ENCODE results near the gene KRTAP4-16.
"Not testable (repeated sequence)": the region's sequence is repeated elsewhere in the genome, so short reads cannot be mapped to it uniquely, and the experiment has no call there.

The KRTAP4-16 gene

GRCh38 chr17:41101586-41102259 is at the start of gene KRTAP4-16:
Gene KRTAP4-16, minus strand, starts transcription at chr17:41102209. Its CDS starts 0 bp downstream, at chr17:41102209.
- Histone ChIP-seq H3K4me1 (ENCODE audit: control insufficient read depth, insufficient read depth, low read length) (no peaks in the 10 kb centered on the region), H3K9ac (ENCODE audit: low read depth, low read length) (no peak within 1 kb of the TSS), H3K36me3 (ENCODE audit: control insufficient read depth, insufficient read depth, low read length) (no peaks in the 10 kb centered on the region)

DNA sequence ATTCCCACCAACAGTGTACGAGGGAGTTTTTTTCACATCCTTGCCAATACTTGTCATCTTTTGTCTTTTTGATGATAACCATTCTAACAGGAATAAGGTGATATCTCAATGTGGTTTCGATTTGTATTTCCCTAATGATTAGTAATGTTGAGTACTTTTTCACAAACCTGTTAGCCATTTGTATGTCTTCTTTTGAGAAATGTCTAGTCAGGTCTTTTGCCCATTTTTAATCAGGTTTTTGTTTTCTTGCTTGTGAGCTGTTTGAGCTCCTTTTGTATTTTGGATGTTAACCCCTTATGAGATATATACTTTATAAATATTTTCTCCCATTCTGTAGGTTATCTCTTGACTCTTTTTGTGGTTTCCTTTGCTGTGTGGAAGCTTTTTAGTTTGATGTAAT is 49.5 kb upstream of the KRTAP4-16 start:
- Histone ChIP-seq H3K27me3 (ENCODE audit: control insufficient read depth, insufficient read depth, low read length) (no peaks in the 10 kb centered on the region), H3K9ac (ENCODE audit: low read depth, low read length) (no peak overlapping the region), H3K4me3 (ENCODE audit: low read depth, low read length) (no peak overlapping the region), H3K36me3 (ENCODE audit: control insufficient read depth, insufficient read depth, low read length) (no peaks in the 10 kb centered on the region), H3K9me3 (ENCODE audit: control insufficient read depth, insufficient read depth, low read length) (no peaks in the 10 kb centered on the region), H3K4me1 (ENCODE audit: control insufficient read depth, insufficient read depth, low read length) (no peaks in the 10 kb centered on the region)

More at GRCh38 chr17:41101586-41102259, at the start of gene KRTAP4-16:
- Histone ChIP-seq H3K9me3 (ENCODE audit: control insufficient read depth, insufficient read depth, low read length) (no peaks in the 10 kb centered on the region), H3K27me3 (ENCODE audit: control insufficient read depth, insufficient read depth, low read length) (no peaks in the 10 kb centered on the region), H3K4me3 (ENCODE audit: low read depth, low read length) (no peak within 1 kb of the TSS)

DNA sequence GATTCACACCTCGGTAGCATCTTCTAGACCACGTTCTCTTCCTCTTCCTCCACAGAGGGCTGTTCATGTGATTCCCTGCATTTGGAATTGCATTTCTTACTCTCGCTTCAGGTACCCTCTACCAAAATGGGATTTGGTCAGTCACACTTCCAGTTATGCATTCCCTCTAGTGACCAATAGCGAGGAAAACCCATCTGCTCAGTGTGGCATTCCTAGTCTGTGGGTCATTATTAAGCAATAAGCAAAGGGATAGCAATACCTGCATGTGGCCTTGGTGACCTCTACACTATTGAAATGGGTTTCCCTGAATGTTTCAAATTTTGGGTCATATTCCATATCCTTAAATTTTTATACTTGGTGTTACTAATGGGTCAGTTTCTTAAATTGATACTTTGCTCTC is 48.0 kb upstream of the KRTAP4-16 start:
- Histone ChIP-seq H3K36me3 (ENCODE audit: control insufficient read depth, insufficient read depth, low read length) (no peaks in the 10 kb centered on the region), H3K9me3 (ENCODE audit: control insufficient read depth, insufficient read depth, low read length) (no peaks in the 10 kb centered on the region), H3K9ac (ENCODE audit: low read depth, low read length) (no peak overlapping the region)

DNA sequence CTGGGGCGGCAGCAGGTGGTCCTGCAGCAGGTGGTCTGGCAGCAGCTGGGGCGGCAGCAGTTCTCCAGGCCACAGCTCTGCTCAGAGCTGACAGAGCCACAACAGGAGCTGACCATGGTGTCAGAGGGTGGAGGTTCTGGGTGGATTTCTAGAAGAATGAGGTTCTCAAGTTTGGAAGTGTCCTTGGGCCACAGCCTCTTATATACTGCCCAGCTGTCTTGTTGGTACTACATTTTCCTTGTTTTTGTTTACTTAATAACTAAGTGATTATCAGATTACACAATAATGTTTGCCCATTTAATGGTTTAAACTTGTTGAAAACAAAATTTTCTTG is 47.6 kb upstream of the KRTAP4-16 start, which contains the start of gene KRTAP4-5:
Gene KRTAP4-5, minus strand, starts transcription at position 174 of the 334 bp plus-strand sequence. Its CDS starts 58 bp downstream, at position 116.
- H3K36me3 ChIP-seq (ENCODE audit: control insufficient read depth, insufficient read depth, low read length) = no peaks in the 10 kb centered on the region
- no peaks in the 10 kb centered on the region for H3K4me1 ChIP-seq (ENCODE audit: control insufficient read depth, insufficient read depth, low read length)
- no peaks in the 10 kb centered on the region for H3K27me3 ChIP-seq (ENCODE audit: control insufficient read depth, insufficient read depth, low read length)
- H3K4me3 ChIP-seq (ENCODE audit: low read depth, low read length) = no peak within 1 kb of the TSS
- H3K9ac ChIP-seq (ENCODE audit: low read depth, low read length) = no peak within 1 kb of the TSS
- no peaks in the 10 kb centered on the region for H3K9me3 ChIP-seq (ENCODE audit: control insufficient read depth, insufficient read depth, low read length)

More for the DNA sequence above, 48.0 kb upstream of the KRTAP4-16 start:
- H3K4me1 ChIP-seq (ENCODE audit: control insufficient read depth, insufficient read depth, low read length) = no peaks in the 10 kb centered on the region
- H3K4me3 ChIP-seq (ENCODE audit: low read depth, low read length) = no peak overlapping the region
- H3K27me3 ChIP-seq (ENCODE audit: control insufficient read depth, insufficient read depth, low read length) = no peaks in the 10 kb centered on the region

GRCh38 chr17:41148971-41149651 is 47.1 kb upstream of the KRTAP4-16 start:
- H3K9ac ChIP-seq (ENCODE audit: low read depth, low read length); H3K9me3 ChIP-seq (ENCODE audit: control insufficient read depth, insufficient read depth, low read length); H3K36me3 ChIP-seq (ENCODE audit: control insufficient read depth, insufficient read depth, low read length); H3K27me3 ChIP-seq (ENCODE audit: control insufficient read depth, insufficient read depth, low read length); H3K4me1 ChIP-seq (ENCODE audit: control insufficient read depth, insufficient read depth, low read length); H3K4me3 ChIP-seq (ENCODE audit: low read depth, low read length): not testable (repeated sequence)

GRCh38 chr17:41147531-41148204 is 45.7 kb upstream of the KRTAP4-16 start:
- Histone ChIP-seq H3K9ac (ENCODE audit: low read depth, low read length) (no peak overlapping the region), H3K27me3 (ENCODE audit: control insufficient read depth, insufficient read depth, low read length) (no peaks in the 10 kb centered on the region), H3K36me3 (ENCODE audit: control insufficient read depth, insufficient read depth, low read length) (no peaks in the 10 kb centered on the region), H3K4me1 (ENCODE audit: control insufficient read depth, insufficient read depth, low read length) (no peaks in the 10 kb centered on the region), H3K4me3 (ENCODE audit: low read depth, low read length) (no peak overlapping the region), H3K9me3 (ENCODE audit: control insufficient read depth, insufficient read depth, low read length) (no peaks in the 10 kb centered on the region)

DNA sequence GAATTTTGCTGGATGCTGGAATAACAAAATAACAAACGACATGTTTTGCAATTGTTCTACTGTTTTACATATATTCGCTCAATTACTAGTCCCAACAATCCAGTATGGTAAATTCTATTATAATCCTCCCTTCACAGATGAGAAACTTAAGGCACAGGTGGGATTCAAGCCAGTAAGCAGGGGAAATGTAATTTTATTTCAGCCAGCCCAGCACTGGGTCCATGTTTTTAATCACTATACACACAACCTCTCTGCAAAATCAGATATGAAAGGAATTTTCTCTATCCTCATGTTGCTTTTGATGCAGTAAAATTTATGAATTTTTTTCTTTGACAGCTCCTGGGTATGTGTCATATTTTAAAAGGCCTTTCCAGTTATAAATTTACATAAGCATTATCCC is 43.3 kb upstream of the KRTAP4-16 start:
- Histone ChIP-seq H3K9ac (ENCODE audit: low read depth, low read length) (no peak overlapping the region), H3K27me3 (ENCODE audit: control insufficient read depth, insufficient read depth, low read length) (no peaks in the 10 kb centered on the region), H3K4me3 (ENCODE audit: low read depth, low read length) (no peak overlapping the region), H3K36me3 (ENCODE audit: control insufficient read depth, insufficient read depth, low read length) (no peaks in the 10 kb centered on the region), H3K9me3 (ENCODE audit: control insufficient read depth, insufficient read depth, low read length) (no peaks in the 10 kb centered on the region), H3K4me1 (ENCODE audit: control insufficient read depth, insufficient read depth, low read length) (no peaks in the 10 kb centered on the region)

DNA sequence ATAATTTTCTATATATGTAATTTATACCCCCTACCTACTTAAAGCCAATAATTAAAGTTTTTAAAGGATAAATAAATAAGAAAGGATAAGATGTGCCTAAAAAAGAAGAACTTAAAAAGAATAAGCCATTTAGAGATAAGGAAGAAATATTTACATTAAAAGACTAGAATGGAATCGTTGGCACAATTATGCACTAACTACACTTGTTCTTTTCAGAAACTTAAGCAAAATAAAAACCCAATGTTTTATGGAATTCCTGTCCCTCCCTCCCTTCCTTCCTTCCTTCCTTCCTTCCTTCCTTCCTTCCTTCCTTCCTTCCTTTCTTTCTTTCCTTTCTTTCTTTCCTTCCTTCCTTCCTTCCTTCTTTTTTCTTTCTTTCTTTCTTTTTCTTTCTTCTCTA is 42.8 kb upstream of the KRTAP4-16 start:
- Histone ChIP-seq H3K4me1 (ENCODE audit: control insufficient read depth, insufficient read depth, low read length) (no peaks in the 10 kb centered on the region), H3K36me3 (ENCODE audit: control insufficient read depth, insufficient read depth, low read length) (no peaks in the 10 kb centered on the region), H3K9ac (ENCODE audit: low read depth, low read length) (no peak overlapping the region), H3K4me3 (ENCODE audit: low read depth, low read length) (no peak overlapping the region), H3K9me3 (ENCODE audit: control insufficient read depth, insufficient read depth, low read length) (no peaks in the 10 kb centered on the region), H3K27me3 (ENCODE audit: control insufficient read depth, insufficient read depth, low read length) (no peaks in the 10 kb centered on the region)

GRCh38 chr17:41141361-41141760 is 39.4 kb upstream of the KRTAP4-16 start:
- Histone ChIP-seq H3K9ac (ENCODE audit: low read depth, low read length) (no peak overlapping the region), H3K27me3 (ENCODE audit: control insufficient read depth, insufficient read depth, low read length) (no peaks in the 10 kb centered on the region), H3K4me1 (ENCODE audit: control insufficient read depth, insufficient read depth, low read length) (no peaks in the 10 kb centered on the region), H3K9me3 (ENCODE audit: control insufficient read depth, insufficient read depth, low read length) (no peaks in the 10 kb centered on the region), H3K36me3 (ENCODE audit: control insufficient read depth, insufficient read depth, low read length) (no peaks in the 10 kb centered on the region), H3K4me3 (ENCODE audit: low read depth, low read length) (no peak overlapping the region)

DNA sequence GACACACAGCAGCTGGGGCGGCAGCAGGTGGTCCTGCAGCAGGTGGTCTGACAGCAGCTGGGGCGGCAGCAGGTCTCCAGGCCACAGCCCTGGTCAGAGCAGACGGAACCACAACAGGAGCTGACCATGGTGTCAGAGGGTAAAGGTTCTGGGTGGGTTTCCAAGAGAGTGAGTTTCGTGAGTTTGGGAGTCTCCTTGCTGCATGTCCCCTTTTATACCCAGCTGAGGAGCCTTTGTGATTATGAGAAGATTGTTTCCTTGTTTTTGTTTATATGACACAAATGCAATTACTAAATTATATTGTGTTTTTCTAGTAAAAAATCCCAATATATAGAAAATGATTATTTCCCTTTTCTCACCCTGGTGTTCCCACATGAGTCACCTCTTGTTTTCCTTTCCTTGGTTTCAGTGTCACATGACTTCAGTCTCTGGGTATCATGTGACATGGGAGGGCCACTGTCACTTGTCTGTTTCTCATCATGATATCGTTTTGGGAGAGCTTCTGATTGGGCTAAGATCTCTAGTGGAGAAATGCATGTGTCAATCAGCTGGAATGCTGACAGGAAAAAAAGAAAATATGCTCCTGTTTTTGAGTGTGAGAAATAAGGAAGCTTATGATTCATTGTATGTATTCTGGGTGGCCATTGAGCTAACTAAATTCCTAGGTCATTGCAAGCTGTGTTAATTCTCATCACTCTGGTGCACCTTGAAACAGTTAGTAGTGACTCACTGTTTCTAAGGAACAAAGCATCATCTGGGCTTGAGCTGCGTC is 38.5 kb upstream of the KRTAP4-16 start, which contains the start of gene KRTAP4-6:
Gene KRTAP4-6, minus strand, starts transcription at position 185 of the 772 bp plus-strand sequence. Its CDS starts 57 bp downstream, at position 128.
- H3K4me1 ChIP-seq (ENCODE audit: control insufficient read depth, insufficient read depth, low read length) = no peaks in the 10 kb centered on the region
- H3K4me3 ChIP-seq (ENCODE audit: low read depth, low read length) = no peak within 1 kb of the TSS
- no peaks in the 10 kb centered on the region for H3K27me3 ChIP-seq (ENCODE audit: control insufficient read depth, insufficient read depth, low read length)
- H3K9ac ChIP-seq (ENCODE audit: low read depth, low read length) = no peak within 1 kb of the TSS
- H3K9me3 ChIP-seq (ENCODE audit: control insufficient read depth, insufficient read depth, low read length) = no peaks in the 10 kb centered on the region
- H3K36me3 ChIP-seq (ENCODE audit: control insufficient read depth, insufficient read depth, low read length) = no peaks in the 10 kb centered on the region

- H3K9ac ChIP-seq (ENCODE audit: low read depth, low read length); H3K9me3 ChIP-seq (ENCODE audit: control insufficient read depth, insufficient read depth, low read length); H3K4me3 ChIP-seq (ENCODE audit: low read depth, low read length); H3K27me3 ChIP-seq (ENCODE audit: control insufficient read depth, insufficient read depth, low read length); H3K36me3 ChIP-seq (ENCODE audit: control insufficient read depth, insufficient read depth, low read length); H3K4me1 ChIP-seq (ENCODE audit: control insufficient read depth, insufficient read depth, low read length): not testable (repeated sequence)
These were observed 37.9 kb upstream of the KRTAP4-16 start for GRCh38 chr17:41139865-41140264.
